ENCODE results near the gene XRRA1.

DNA sequence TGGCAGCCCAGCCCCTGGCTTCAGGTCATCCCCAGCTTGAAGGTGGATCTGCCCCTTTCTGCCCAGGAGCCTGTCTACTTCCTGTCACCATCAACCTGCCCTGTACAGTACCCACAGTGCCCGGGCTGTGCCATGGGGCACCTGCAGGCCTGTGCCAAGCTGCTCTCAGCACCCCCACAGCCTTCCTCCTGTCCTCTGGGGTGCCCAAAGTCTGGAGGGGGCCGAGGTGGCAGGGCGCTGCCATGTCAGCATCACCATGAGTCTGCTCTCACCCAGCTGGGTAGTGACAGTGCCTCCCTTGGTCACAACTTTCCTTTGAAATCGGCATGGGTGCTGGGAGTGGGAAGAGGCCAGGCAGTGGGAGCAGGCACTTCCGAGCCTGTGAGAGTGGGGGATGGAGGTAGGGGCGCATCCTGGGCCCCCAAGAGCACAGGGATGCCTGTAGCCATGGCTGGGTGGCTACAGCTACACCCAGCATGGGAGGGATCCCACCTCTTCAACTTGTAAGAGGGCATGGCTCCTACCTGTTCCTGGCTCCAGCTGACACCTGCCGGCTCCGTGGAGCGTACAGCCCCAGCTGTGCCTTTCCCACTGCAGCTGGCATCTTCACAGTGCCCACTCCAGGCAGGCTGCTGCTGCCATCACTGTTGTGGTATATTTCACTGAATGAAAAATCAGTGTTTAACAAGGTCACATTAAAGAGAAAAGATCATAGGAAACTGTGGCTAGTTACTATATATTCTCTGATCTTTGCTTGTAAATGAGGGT is 157.4 kb downstream of the XRRA1 start:
- TF ChIP-seq CTCF (IDR thresholded peaks at IDR 0.05) (no peak), EZH2 (IDR thresholded peaks at IDR 0.05) (no peak), EZH2phosphoT487 (IDR thresholded peaks at IDR 0.05) (no peak)

Data from neural progenitor cell (in vitro differentiated cells).